Karpas-422 (cell line): ENCODE measurements around the gene SMPX. TPM values are rescaled to one million over a fixed set of nuclear protein-coding genes. Genes with fewer than 3 reads are reported as not detected.

ENCODE experiments used
- DNase-seq: peaks from one replicate; pipeline ENCODE4 v3.0.0-alpha.2; 2015
- H2AFZ ChIP-seq: fragments of 200-600 bp; sonication (generic); 2 replicates; pipeline ENCODE4 v1.6.1; 2014; ENCODE audit warnings: antibody characterized with exemption, low read length, mixed read lengths
- H3K27ac ChIP-seq: fragments of 200-600 bp; sonication (generic); 2 replicates; pipeline ENCODE4 v1.5.1; 2014; ENCODE audit warnings: mild to moderate bottlenecking, low read length, moderate library complexity
- H3K27me3 ChIP-seq: fragments of 200-600 bp; sonication (generic); 2 replicates; pipeline ENCODE4 v1.6.1; 2014; ENCODE audit warnings: low read length, mixed read lengths
- H3K36me3 ChIP-seq: fragments of 200-600 bp; sonication (generic); 2 replicates; pipeline ENCODE4 v1.6.1; 2014; ENCODE audit warnings: low read length, mixed read lengths; ENCODE audit not compliant: insufficient read depth
- H3K4me1 ChIP-seq: fragments of 200-600 bp; sonication (generic); 2 replicates; pipeline ENCODE4 v1.6.1; 2014; ENCODE audit warnings: mild to moderate bottlenecking, low read length, mixed read lengths
- H3K4me2 ChIP-seq: fragments of 200-600 bp; sonication (generic); 2 replicates; pipeline ENCODE4 v1.6.1; 2014; ENCODE audit warnings: low read length, low read depth, mild to moderate bottlenecking; ENCODE audit not compliant: poor library complexity, severe bottlenecking
- H3K4me3 ChIP-seq: fragments of 200-600 bp; sonication (generic); 2 replicates; pipeline ENCODE4 v1.5.1; 2014; ENCODE audit warnings: mild to moderate bottlenecking, antibody characterized with exemption, low read length, mixed read lengths
- H3K79me2 ChIP-seq: fragments of 200-600 bp; sonication (generic); 2 replicates; pipeline ENCODE4 v1.6.1; 2014; ENCODE audit warnings: mild to moderate bottlenecking, low read length, mixed read lengths
- H3K9ac ChIP-seq: fragments of 200-600 bp; sonication (generic); 2 replicates; pipeline ENCODE4 v1.6.0; 2014; ENCODE audit warnings: low read length
- H3K9me2 ChIP-seq: fragments of 200-600 bp; sonication (generic), shearing (Covaris generic); replicated peaks from 2 replicates; pipeline ENCODE4 v1.6.0; 2014; ENCODE audit warnings: mild to moderate bottlenecking, low read length, moderate library complexity; ENCODE audit not compliant: insufficient read depth
- H3K9me3 ChIP-seq: fragments of 300-700, 200-600 bp; sonication (generic); 2 replicates; pipeline ENCODE4 v1.6.1; 2014; ENCODE audit warnings: low read length, mixed read lengths
- H4K20me1 ChIP-seq: fragments of 200-600 bp; sonication (generic); 2 replicates; pipeline ENCODE4 v1.6.1; 2014; ENCODE audit warnings: mild to moderate bottlenecking, antibody characterized with exemption, low read length, low read depth; ENCODE audit not compliant: insufficient read depth
- total RNA-seq: library from RNA; depleted of rRNA; stranded (reverse); fragments of >200 nt; shearing (Covaris generic); gene quantifications from 2 replicates; pipeline ENCODE4 v1.2.3, GENCODE V29; 2014; ENCODE audit warnings: low replicate concordance

The SMPX gene
- total RNA-seq, 1 experiment from 2014 or later = not detected

- H3K79me2 ChIP-seq = no peaks in the 10 kb centered on the region
- no peaks in the 10 kb centered on the region for H3K4me1 ChIP-seq
- H3K27me3 ChIP-seq = no peaks in the 10 kb centered on the region
- H3K9me3 ChIP-seq = no peaks in the 10 kb centered on the region
- H3K27ac ChIP-seq = no peak overlapping the region
- H3K4me3 ChIP-seq = no peak overlapping the region
- H2AFZ ChIP-seq = no peak overlapping the region
- no peaks in the 10 kb centered on the region for H3K9me2 ChIP-seq
- no peak overlapping the region for H3K4me2 ChIP-seq
- no peaks in the 10 kb centered on the region for H3K36me3 ChIP-seq
- no peak for DNase-seq
- no peak overlapping the region for H3K9ac ChIP-seq
- no peaks in the 10 kb centered on the region for H4K20me1 ChIP-seq
Observed at GRCh38 chrX:21730026-21730425, 27.9 kb downstream of the SMPX start.

- Histone ChIP-seq H3K27me3 (no peaks in the 10 kb centered on the region), H3K9me3 (no peaks in the 10 kb centered on the region)
Observed at GRCh38 chrX:21728276-21728968, 29.5 kb downstream of the SMPX start.

GRCh38 chrX:21725916-21726315, 32.0 kb downstream of the SMPX start:
- H3K79me2 ChIP-seq = no peaks in the 10 kb centered on the region
- H3K4me3 ChIP-seq = no peak overlapping the region
- H3K9me2 ChIP-seq = no peaks in the 10 kb centered on the region
- H2AFZ ChIP-seq = no peak overlapping the region
- H3K4me1 ChIP-seq = no peaks in the 10 kb centered on the region
- no peak for DNase-seq
- H3K9ac ChIP-seq = no peak overlapping the region
- H3K27ac ChIP-seq = no peak overlapping the region
- H3K4me2 ChIP-seq = no peak overlapping the region
- no peaks in the 10 kb centered on the region for H3K9me3 ChIP-seq
- no peaks in the 10 kb centered on the region for H3K36me3 ChIP-seq
- H4K20me1 ChIP-seq = no peaks in the 10 kb centered on the region
- H3K27me3 ChIP-seq = no peaks in the 10 kb centered on the region

More at GRCh38 chrX:21728276-21728968, 29.5 kb downstream of the SMPX start:
- Histone ChIP-seq H3K9me2 (no peaks in the 10 kb centered on the region), H2AFZ (no peak overlapping the region), H3K4me3 (no peak overlapping the region), H3K9ac (no peak overlapping the region), H3K4me2 (no peak overlapping the region), H3K79me2 (no peaks in the 10 kb centered on the region), H4K20me1 (no peaks in the 10 kb centered on the region), H3K36me3 (no peaks in the 10 kb centered on the region), H3K27ac (no peak overlapping the region), H3K4me1 (no peaks in the 10 kb centered on the region)
- no peak for DNase-seq

- Histone ChIP-seq H3K27me3 (no peaks in the 10 kb centered on the region), H3K27ac (no peak overlapping the region), H3K9me3 (no peaks in the 10 kb centered on the region), H3K4me1 (no peaks in the 10 kb centered on the region), H3K9me2 (no peaks in the 10 kb centered on the region), H3K4me3 (no peak overlapping the region), H3K36me3 (no peaks in the 10 kb centered on the region), H3K9ac (no peak overlapping the region), H3K79me2 (no peaks in the 10 kb centered on the region), H4K20me1 (no peaks in the 10 kb centered on the region), H2AFZ (no peak overlapping the region), H3K4me2 (no peak overlapping the region)
- peak; percentile 57 for DNase-seq
Observed at GRCh38 chrX:21725496-21725895, 32.4 kb downstream of the SMPX start.

- Histone ChIP-seq H3K36me3 (no peaks in the 10 kb centered on the region), H3K27me3 (no peaks in the 10 kb centered on the region), H3K4me1 (no peaks in the 10 kb centered on the region), H2AFZ (no peak overlapping the region), H3K9me3 (no peaks in the 10 kb centered on the region), H4K20me1 (no peaks in the 10 kb centered on the region), H3K4me3 (no peak overlapping the region), H3K27ac (no peak overlapping the region), H3K79me2 (no peaks in the 10 kb centered on the region), H3K4me2 (no peak overlapping the region), H3K9ac (no peak overlapping the region), H3K9me2 (no peaks in the 10 kb centered on the region)
- DNase-seq = no peak
Observed at GRCh38 chrX:21723814-21724213, 34.1 kb downstream of the SMPX start.

- Histone ChIP-seq H3K79me2 (no peaks in the 10 kb centered on the region), H3K9me2 (no peaks in the 10 kb centered on the region)
- no peak for DNase-seq
Observed at GRCh38 chrX:21723084-21723483, 34.8 kb downstream of the SMPX start.

GRCh38 chrX:21721195-21721594, 36.7 kb downstream of the SMPX start:
- Histone ChIP-seq H3K9me3 (no peaks in the 10 kb centered on the region), H3K36me3 (no peaks in the 10 kb centered on the region), H3K9me2 (no peaks in the 10 kb centered on the region), H3K4me1 (no peaks in the 10 kb centered on the region), H2AFZ (no peak overlapping the region), H3K27me3 (no peaks in the 10 kb centered on the region), H3K4me2 (no peak overlapping the region), H3K27ac (no peak overlapping the region), H4K20me1 (no peaks in the 10 kb centered on the region), H3K9ac (no peak overlapping the region), H3K4me3 (no peak overlapping the region), H3K79me2 (no peaks in the 10 kb centered on the region)
- no peak for DNase-seq

More at GRCh38 chrX:21723084-21723483, 34.8 kb downstream of the SMPX start:
- Histone ChIP-seq H2AFZ (no peak overlapping the region), H3K4me1 (no peaks in the 10 kb centered on the region), H3K9me3 (no peaks in the 10 kb centered on the region), H3K4me2 (no peak overlapping the region), H4K20me1 (no peaks in the 10 kb centered on the region), H3K9ac (no peak overlapping the region), H3K36me3 (no peaks in the 10 kb centered on the region), H3K27me3 (no peaks in the 10 kb centered on the region), H3K27ac (no peak overlapping the region), H3K4me3 (no peak overlapping the region)

- no peaks in the 10 kb centered on the region for H3K27me3 ChIP-seq
- H2AFZ ChIP-seq = no peak overlapping the region
- no peaks in the 10 kb centered on the region for H3K9me3 ChIP-seq
- no peak overlapping the region for H3K4me3 ChIP-seq
- no peaks in the 10 kb centered on the region for H3K9me2 ChIP-seq
- no peak overlapping the region for H3K27ac ChIP-seq
- no peak for DNase-seq
- no peaks in the 10 kb centered on the region for H3K79me2 ChIP-seq
- no peaks in the 10 kb centered on the region for H4K20me1 ChIP-seq
- H3K36me3 ChIP-seq = no peaks in the 10 kb centered on the region
- H3K9ac ChIP-seq = no peak overlapping the region
- H3K4me1 ChIP-seq = no peaks in the 10 kb centered on the region
- H3K4me2 ChIP-seq = no peak overlapping the region
Observed at GRCh38 chrX:21718575-21718974, 39.3 kb downstream of the SMPX start.
